NCI-H1694 treated with DMSO at 0.1 percent for 48 hours (cell line): ENCODE results near the gene CAPZB.

Source experiments
- DNase-seq: peaks from one replicate; lab custom pipeline; 2025; lab: John Stamatoyannopoulos, UW

CAPZB gene

GRCh38 chr1:19448491-19449439, 36.6 kb downstream of the CAPZB start:
- no peak for DNase-seq

DNA sequence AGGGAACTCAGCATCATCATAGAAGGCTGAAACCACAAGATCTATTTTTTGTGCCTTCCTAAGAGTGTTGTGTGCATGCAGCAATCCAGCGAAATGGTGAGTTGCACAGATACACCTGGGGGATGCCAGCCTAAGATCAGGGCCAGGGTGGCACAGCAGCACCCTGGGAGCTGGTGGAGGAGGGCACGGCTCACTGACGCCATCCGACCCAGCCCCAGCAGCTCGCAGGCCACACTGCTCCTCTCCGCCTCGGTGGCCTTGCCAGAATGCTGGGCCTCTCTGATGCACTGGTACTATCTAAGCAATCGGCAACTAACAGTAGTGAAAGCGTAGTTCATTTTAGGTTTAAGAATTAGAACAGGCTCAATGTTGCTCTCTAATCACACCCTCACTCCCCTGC, 37.8 kb downstream of the CAPZB start:
- DNase-seq, result no peak

DNA sequence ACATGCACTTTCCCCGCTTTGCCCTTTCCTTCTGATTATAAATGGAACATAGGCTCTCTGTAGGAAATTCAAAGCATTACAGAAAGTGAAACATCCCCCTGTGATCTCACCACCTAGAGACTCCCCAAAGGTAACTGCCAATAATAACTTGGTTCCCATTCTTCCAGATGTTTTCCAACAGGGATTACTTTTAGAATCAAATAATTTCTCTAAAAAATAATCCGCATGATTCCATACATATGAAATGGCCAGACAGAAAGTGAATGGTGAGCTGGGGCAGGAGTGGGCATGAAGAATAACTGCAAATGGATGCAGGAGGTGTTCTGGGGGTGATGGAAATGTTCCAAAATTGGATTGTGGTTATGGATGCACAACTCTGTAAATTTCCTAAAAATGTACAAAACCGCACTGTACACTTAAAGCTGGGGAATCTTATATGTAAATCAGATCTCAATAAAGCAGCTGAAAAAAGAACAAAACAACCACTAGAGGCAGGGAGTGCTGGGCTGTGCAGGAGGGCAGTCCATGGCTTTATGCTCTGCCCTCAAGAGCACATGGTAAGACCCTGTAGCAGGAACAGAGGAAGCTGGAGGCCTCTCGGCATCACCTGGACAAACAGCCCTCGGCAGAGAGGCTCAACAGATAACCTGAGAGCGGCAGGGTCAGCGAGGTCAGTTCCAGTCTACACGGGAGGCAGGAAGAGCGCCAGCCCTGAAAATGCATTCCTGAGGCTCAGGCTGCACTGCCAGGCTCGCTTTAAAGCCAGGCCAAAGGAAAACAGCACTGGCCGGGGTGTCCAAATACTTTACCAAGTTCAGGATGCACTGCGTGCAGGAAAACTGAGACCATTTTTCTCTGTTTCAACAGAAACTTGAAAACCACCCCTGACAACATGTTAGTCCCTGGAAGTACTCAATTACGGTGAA, 39.7 kb downstream of the CAPZB start:
- DNase-seq, result no peak

GRCh38 chr1:19444296-19445021, 40.9 kb downstream of the CAPZB start:
- DNase-seq, result no peak

DNA sequence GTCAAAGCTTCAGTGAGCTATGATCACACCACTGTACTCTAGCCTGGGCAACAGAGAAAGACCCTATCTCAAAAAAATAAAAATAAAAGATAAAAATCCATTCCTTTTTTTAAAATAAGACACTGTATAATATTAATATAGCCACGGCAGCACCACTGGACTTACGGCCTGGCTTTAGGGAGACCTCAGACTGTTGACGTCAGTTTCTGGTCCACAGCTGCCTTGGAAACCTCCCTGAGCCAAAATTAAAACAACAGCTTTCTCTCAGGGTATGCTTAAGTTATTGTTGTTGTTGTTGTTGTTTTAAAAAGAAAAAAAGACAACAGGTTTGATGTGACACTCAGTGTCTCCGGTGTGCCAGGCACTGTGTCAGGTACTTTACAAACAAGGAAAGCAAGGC, 42.0 kb downstream of the CAPZB start:
- no peak for DNase-seq

GRCh38 chr1:19442154-19443096, 42.9 kb downstream of the CAPZB start:
- no peak for DNase-seq

DNA sequence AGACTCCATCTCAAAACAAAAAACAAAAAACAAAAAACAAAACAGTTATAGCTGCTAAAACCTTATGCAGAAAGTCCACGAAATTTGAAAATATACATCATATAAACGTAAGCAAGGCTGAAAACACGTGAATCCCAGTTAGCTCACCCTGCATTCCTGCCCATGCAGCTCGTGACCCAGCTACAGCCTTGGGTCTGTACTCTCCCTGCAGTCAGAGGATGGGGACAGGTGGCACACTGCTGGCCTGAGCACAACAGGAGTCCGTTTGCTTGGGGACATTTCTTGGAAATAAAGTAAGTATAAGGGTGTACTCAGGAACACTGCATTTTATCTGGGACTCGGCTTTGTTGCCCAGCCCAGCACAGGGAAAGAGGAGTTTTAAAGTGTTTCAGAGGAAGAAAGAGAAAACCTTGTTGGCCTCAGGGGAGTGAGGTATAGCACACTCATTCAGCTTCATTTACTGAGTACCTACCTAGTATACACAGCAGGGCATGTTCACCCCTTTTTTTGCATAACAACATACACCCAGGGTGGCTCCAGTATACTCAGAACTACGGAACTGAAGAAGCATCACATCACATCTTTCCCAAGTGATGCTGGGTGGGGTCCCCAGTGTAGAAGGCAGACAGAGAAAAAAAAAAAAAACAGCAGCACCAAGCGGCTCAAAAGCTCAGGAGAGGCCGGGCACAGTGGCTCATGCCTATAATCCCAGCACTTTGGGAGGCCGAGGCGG, 44.1 kb downstream of the CAPZB start:
- DNase-seq, result no peak

DNA sequence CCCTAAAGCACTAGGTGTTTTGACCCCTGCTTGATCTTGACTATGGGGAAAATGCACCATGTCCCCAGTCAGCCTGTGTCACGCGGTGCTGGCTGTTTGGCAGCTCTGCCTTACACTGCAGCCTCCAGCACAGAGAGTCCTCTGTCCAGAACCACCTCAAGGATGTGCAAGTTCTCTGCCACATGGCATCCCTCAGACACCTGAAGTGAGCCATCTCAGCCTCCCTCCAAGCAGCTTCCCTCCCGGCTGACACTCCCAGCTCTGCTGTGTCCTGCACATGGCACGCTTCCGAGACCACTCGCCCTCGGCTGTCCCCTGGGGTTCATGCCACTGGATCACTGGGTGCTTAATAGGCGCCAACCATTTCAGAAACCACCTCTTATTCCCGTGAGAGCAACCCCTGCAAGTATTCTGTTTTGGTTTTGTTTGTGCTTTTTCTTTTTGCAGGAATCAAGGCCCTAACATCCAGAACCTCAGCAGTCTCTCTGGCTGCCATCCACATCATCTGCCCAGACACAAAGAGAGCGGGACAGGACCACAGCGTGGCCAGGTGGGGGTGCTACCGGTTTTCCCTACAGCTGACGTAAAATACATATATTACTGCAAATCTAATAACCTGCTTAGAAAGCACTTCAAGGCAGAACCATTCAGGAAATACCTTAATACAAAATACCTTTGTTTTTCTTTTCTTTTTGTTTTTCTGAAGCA, 45.7 kb downstream of the CAPZB start:
- DNase-seq, result peak; percentile 21

GRCh38 chr1:19438516-19439195, 46.7 kb downstream of the CAPZB start:
- DNase-seq, result no peak

DNA sequence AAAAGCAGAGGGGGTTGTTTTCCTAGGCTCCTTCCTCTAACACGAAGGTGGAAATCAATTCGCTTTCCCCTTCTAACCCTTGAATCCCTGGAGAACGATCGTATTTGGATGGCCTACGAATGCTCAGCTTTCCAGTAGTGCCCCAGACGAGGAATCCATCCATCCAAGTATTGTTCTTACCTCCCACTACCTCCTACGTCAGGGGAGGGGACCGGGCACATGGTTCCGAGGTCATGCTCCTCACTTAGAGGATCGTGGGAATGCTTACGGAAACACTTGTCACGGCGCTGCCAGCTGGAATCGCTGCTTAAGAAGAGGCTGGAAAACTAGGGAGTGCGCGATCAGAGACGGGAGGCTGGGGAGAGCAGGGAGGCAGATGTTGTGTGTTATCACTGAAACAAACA, 47.4 kb downstream of the CAPZB start:
- DNase-seq, result no peak

- no peak for DNase-seq
Measured at GRCh38 chr1:19436716-19437476, 48.4 kb downstream of the CAPZB start.

DNA sequence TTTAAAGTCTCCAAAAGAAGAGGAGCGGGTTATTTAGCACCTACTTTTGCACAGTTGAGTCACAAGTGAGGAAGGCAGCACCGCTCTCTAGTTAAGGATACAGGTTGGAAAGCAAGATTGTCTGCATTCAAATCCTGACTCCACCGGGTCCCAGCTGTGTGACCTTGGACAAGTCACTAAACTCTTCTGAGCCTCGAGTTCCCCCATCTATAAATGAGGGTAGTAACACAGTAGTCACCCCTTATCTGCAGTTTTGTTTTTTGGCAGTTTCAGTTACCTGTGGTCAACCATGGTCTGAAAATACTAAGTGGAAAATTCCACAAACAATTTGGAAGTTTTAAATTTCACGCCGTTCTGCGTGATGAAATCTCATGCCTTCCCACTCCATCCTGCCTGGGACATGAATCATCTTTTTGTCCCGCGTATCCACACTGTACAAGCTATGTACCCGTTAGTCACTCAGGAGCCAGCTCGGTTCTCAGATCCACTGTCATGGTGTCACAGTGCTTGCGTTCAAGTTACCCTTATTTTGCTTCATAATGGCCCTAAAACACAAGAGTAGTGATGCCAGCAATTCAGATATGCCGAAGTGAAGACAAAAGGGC, 49.4 kb downstream of the CAPZB start:
- no peak for DNase-seq

- DNase-seq, result no peak
Measured at GRCh38 chr1:19435181-19435580, 50.2 kb downstream of the CAPZB start.

GRCh38 chr1:19433719-19433998, 51.7 kb downstream of the CAPZB start:
- DNase-seq, result no peak

DNA sequence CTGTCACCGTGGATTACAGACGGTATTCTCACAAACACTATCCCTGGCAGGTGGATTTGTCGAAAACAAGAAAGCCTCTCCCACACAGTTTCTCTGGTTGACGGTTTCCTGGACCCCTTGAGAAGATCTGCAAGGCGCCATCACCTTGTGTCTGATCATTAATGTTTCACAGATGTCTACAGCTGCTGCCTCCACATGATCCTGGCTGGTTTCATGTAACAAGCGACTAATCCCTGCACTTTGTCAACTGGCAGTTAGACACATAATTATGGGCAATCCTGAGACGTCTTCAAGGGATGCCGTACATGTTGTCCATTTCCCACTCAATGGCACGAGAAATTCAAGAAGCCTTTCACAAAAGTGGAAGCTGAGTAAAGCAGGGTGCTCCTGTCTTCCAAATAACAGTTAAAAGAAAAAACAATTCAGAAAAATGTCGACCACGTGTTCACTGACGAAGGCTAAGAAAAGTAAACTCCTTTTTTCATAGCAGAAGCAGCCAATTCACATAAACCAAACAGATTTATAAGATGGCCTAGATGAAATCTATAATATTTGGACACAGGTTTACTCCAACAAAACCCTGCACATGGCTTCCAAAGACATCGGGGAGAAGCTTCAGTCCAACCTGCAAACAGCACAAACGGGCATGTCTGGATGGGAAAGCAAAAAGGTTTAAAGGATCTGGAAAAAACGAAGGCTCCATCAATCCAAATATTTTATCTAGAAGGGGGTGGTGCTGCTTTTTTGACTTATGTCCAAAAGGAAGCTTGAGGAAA, 52.2 kb downstream of the CAPZB start:
- no peak for DNase-seq

- no peak for DNase-seq
Measured at GRCh38 chr1:19430121-19431068, 54.9 kb downstream of the CAPZB start.
